Measurements from ENCODE around the gene MED12L. TPM values are rescaled to one million over a fixed set of nuclear protein-coding genes. Genes with fewer than 3 reads are reported as not detected.

The MED12L gene
- total RNA-seq, 1 experiment from 2014 or later = 6.4 TPM

- H3K9ac ChIP-seq (ENCODE audit: low read length) = no peak overlapping the region
- H4K20me1 ChIP-seq (ENCODE audit: insufficient read depth) = no peaks in the 10 kb centered on the region
- ChIA-PET RAD21 (ENCODE audit: low non-redundant PET in 1 of 2, low total read pairs in 2 of 2, uncharacterized antibody in 2 of 2, unreplicated experiment in 2 of 2) (no interaction called here), POLR2A (no interaction called here), CTCF (no interaction called here)
- ATAC-seq (no peak), DNase-seq (ENCODE audit: low read depth, low spot score) (no peak)
- no peaks in the 10 kb centered on the region for H3K36me3 ChIP-seq (ENCODE audit: control insufficient read depth in 1 of 2, insufficient read depth in 2 of 2, low read length in 2 of 2)
- H3K27me3 ChIP-seq (ENCODE audit: insufficient read depth, low read length) = no peaks in the 10 kb centered on the region
- no peak overlapping the region for H3K4me3 ChIP-seq (replicated peaks in 1 of 2; ENCODE audit: low read depth in 1 of 2, low read length in 2 of 2)
- intact Hi-C loops (cut with micrococcal nuclease) = no loop called here
- H2AFZ ChIP-seq (ENCODE audit: low read depth, low read length, poor library complexity, severe bottlenecking) = no peak overlapping the region
- H3K79me2 ChIP-seq (ENCODE audit: insufficient read depth, low read length) = no peaks in the 10 kb centered on the region
- H3K27ac ChIP-seq (ENCODE audit: low read depth, low read length) = no peak overlapping the region
- TF ChIP-seq TCF7L2 (IDR thresholded peaks at IDR 0.05; ENCODE audit: borderline replicate concordance, extremely low read depth, insufficient read depth, insufficient read length) = no peak
- no peak for TF ChIP-seq MAX (IDR thresholded peaks at IDR 0.05)
- TF ChIP-seq JUND (IDR thresholded peaks at IDR 0.05) = no peak
- TF ChIP-seq EZH2 (IDR thresholded peaks at IDR 0.05) = no peak
- no peak for TF ChIP-seq CBX3 (IDR thresholded peaks at IDR 0.05; ENCODE audit: low read depth)
- TF ChIP-seq ZBTB33 (IDR thresholded peaks at IDR 0.05; ENCODE audit: extremely low read depth, insufficient replicate concordance, low read length) = no peak
- no peak for TF ChIP-seq RAD21 (IDR thresholded peaks at IDR 0.05; ENCODE audit: low read depth)
- TF ChIP-seq POLR2AphosphoS5 (IDR thresholded peaks at IDR 0.05; ENCODE audit: low read depth, low read length) = no peak
- no peak for TF ChIP-seq EGR1 (IDR thresholded peaks at IDR 0.05; ENCODE audit: low read depth)
- TF ChIP-seq ZNF274 (IDR thresholded peaks at IDR 0.05; ENCODE audit: low read depth, low read length) = no peak
- TF ChIP-seq SIN3A (IDR thresholded peaks at IDR 0.05; ENCODE audit: low read depth) = no peak
- no peak for TF ChIP-seq YY1 (IDR thresholded peaks at IDR 0.05; ENCODE audit: extremely low read depth, insufficient replicate concordance, low read depth, low read length)
- TF ChIP-seq ZFX (IDR thresholded peaks at IDR 0.05) = no peak
- no peak for TF ChIP-seq REST (IDR thresholded peaks at IDR 0.05; ENCODE audit: low read depth)
- no peak for TF ChIP-seq ELF1 (IDR thresholded peaks at IDR 0.05; ENCODE audit: borderline replicate concordance, low read depth)
- no peak for TF ChIP-seq CEBPB (IDR thresholded peaks at IDR 0.05; ENCODE audit: low read depth)
- TF ChIP-seq FOSL1 (IDR thresholded peaks at IDR 0.05; ENCODE audit: low read depth) = no peak
- no peaks in the 10 kb centered on the region for H3K4me1 ChIP-seq (ENCODE audit: control insufficient read depth in 1 of 2, insufficient read depth in 2 of 2, low read length in 2 of 2)
- no peaks in the 10 kb centered on the region for H3K9me3 ChIP-seq (ENCODE audit: control insufficient read depth in 1 of 2, insufficient read depth in 1 of 2, low read depth in 1 of 2, low read length in 2 of 2)
- no peaks in the 10 kb centered on the region for H3K9me2 ChIP-seq (ENCODE audit: insufficient read depth)
- no TSS peak for BruUV-seq (replicated peaks)
- no peak overlapping the region for H3K4me2 ChIP-seq (ENCODE audit: low read length)
Measured at GRCh38 chr3:151100076-151100475, 14.6 kb downstream of the MED12L start.
